Adipocyte (in vitro differentiated cells): ENCODE results near the gene ASGR2.
A peak's percentile ranks its signal among the peaks of the same experiment; 100 is the strongest.
"Not testable (repeated sequence)": the region's sequence is repeated elsewhere in the genome, so short reads cannot be mapped to it uniquely, and the experiment has no call there.

Experiments used
- DNase-seq: peaks from one replicate; pipeline ENCODE4 v3.0.0-alpha.2; 2015; ENCODE audit warnings: low read depth
- H3K27me3 ChIP-seq: replicated peaks from 2 replicates; pipeline ENCODE4 v1.7.0; 2013; ENCODE audit warnings: mild to moderate bottlenecking, low read length, moderate library complexity; ENCODE audit not compliant: control insufficient read depth, insufficient read depth
- H3K36me3 ChIP-seq: 2 replicates; pipeline ENCODE4 v1.7.0; 2013; ENCODE audit warnings: low read length, mild to moderate bottlenecking, moderate library complexity; ENCODE audit not compliant: control insufficient read depth, insufficient read depth, severe bottlenecking
- H3K4me1 ChIP-seq: 2 replicates; pipeline ENCODE4 v1.7.0; 2013; ENCODE audit warnings: mild to moderate bottlenecking, low read length, moderate library complexity; ENCODE audit not compliant: control insufficient read depth, insufficient read depth
- H3K4me3 ChIP-seq: 2 replicates; pipeline ENCODE4 v1.7.0; 2013; ENCODE audit warnings: mild to moderate bottlenecking, low read length, moderate library complexity
- H3K9ac ChIP-seq: 2 replicates; pipeline ENCODE4 v1.7.0; 2013; ENCODE audit warnings: mild to moderate bottlenecking, low read length, moderate library complexity
- H3K9me3 ChIP-seq: 2 replicates; pipeline ENCODE4 v1.7.0; 2013; ENCODE audit warnings: mild to moderate bottlenecking, low read length, moderate library complexity; ENCODE audit not compliant: control insufficient read depth

Gene ASGR2

GRCh38 chr17:7123844-7124243, 9.2 kb upstream of the ASGR2 start:
- Histone ChIP-seq H3K4me3 (no peak overlapping the region), H3K9ac (no peak overlapping the region), H3K27me3 (peaks cover 44% of the 10 kb centered on the region), H3K4me1 (no peaks in the 10 kb centered on the region), H3K9me3 (no peaks in the 10 kb centered on the region), H3K36me3 (no peaks in the 10 kb centered on the region)
- no peak for DNase-seq

- Histone ChIP-seq H3K9ac (no peak overlapping the region), H3K9me3 (peaks cover under 1% of the 10 kb centered on the region), H3K27me3 (peaks cover 44% of the 10 kb centered on the region), H3K36me3 (no peaks in the 10 kb centered on the region), H3K4me3 (no peak overlapping the region), H3K4me1 (no peaks in the 10 kb centered on the region)
- peak; percentile 59 for DNase-seq
These were observed 7.8 kb upstream of the ASGR2 start for GRCh38 chr17:7122381-7122780.

GRCh38 chr17:7120635-7121034, 6.0 kb upstream of the ASGR2 start:
- H3K4me3 ChIP-seq, H3K36me3 ChIP-seq, H3K9ac ChIP-seq, DNase-seq, H3K9me3 ChIP-seq, H3K4me1 ChIP-seq: not testable (repeated sequence)
- peaks cover 54% of the 10 kb centered on the region for H3K27me3 ChIP-seq

GRCh38 chr17:7120123-7120522, 5.5 kb upstream of the ASGR2 start:
- Histone ChIP-seq H3K4me3 (no peak overlapping the region), H3K9ac (no peak overlapping the region), H3K36me3 (no peaks in the 10 kb centered on the region), H3K9me3 (peaks cover 4% of the 10 kb centered on the region), H3K4me1 (no peaks in the 10 kb centered on the region), H3K27me3 (peaks cover 57% of the 10 kb centered on the region)
- DNase-seq = no peak

GRCh38 chr17:7119314-7119713, 4.7 kb upstream of the ASGR2 start:
- Histone ChIP-seq H3K4me3 (no peak overlapping the region), H3K9me3 (peaks cover 4% of the 10 kb centered on the region), H3K9ac (no peak overlapping the region), H3K27me3 (peaks cover 56% of the 10 kb centered on the region), H3K36me3 (no peaks in the 10 kb centered on the region), H3K4me1 (no peaks in the 10 kb centered on the region)
- no peak for DNase-seq

GRCh38 chr17:7114875-7115614, 423 bp upstream of the ASGR2 start:
- no peak overlapping the region for H3K9ac ChIP-seq
- no peak for DNase-seq
- no peaks in the 10 kb centered on the region for H3K36me3 ChIP-seq
- no peaks in the 10 kb centered on the region for H3K4me1 ChIP-seq
- peaks cover 56% of the 10 kb centered on the region for H3K27me3 ChIP-seq
- H3K4me3 ChIP-seq = no peak overlapping the region
- H3K9me3 ChIP-seq = peaks cover 4% of the 10 kb centered on the region

- H3K4me1 ChIP-seq = no peaks in the 10 kb centered on the region
- H3K4me3 ChIP-seq = no peak overlapping the region
- no peak overlapping the region for H3K9ac ChIP-seq
- H3K36me3 ChIP-seq = no peaks in the 10 kb centered on the region
- peaks cover 56% of the 10 kb centered on the region for H3K27me3 ChIP-seq
- no peak for DNase-seq
- peaks cover 4% of the 10 kb centered on the region for H3K9me3 ChIP-seq
These were observed 1.1 kb downstream of the ASGR2 start for GRCh38 chr17:7113273-7114071.

- Histone ChIP-seq H3K9me3 (peaks cover 4% of the 10 kb centered on the region), H3K27me3 (peaks cover 61% of the 10 kb centered on the region), H3K9ac (no peak overlapping the region), H3K4me1 (no peaks in the 10 kb centered on the region), H3K4me3 (no peak overlapping the region), H3K36me3 (no peaks in the 10 kb centered on the region)
- no peak for DNase-seq
These were observed 2.0 kb downstream of the ASGR2 start for GRCh38 chr17:7112510-7113108.

GRCh38 chr17:7111784-7112509, 2.7 kb downstream of the ASGR2 start:
- Histone ChIP-seq H3K4me3 (no peak overlapping the region), H3K27me3 (peaks cover 63% of the 10 kb centered on the region), H3K36me3 (no peaks in the 10 kb centered on the region), H3K9ac (no peak overlapping the region), H3K9me3 (no peaks in the 10 kb centered on the region), H3K4me1 (no peaks in the 10 kb centered on the region)
- no peak for DNase-seq

- no peak for DNase-seq
- Histone ChIP-seq H3K27me3 (peaks cover 64% of the 10 kb centered on the region), H3K9ac (no peak overlapping the region), H3K4me1 (no peaks in the 10 kb centered on the region), H3K36me3 (no peaks in the 10 kb centered on the region), H3K9me3 (no peaks in the 10 kb centered on the region), H3K4me3 (no peak overlapping the region)
These were observed 3.9 kb downstream of the ASGR2 start for GRCh38 chr17:7110617-7111306.
